OCI-LY3 (cell line): ENCODE results near the gene CPEB3.

Experiments
- H2AFZ ChIP-seq: fragments of 200-600, 300-600 bp; shearing (Covaris generic); 2 replicates; pipeline ENCODE4 v1.6.0; 2014; ENCODE audit warnings: antibody characterized with exemption, low read depth, low read length
- H3K27ac ChIP-seq: fragments of 200-600, 300-600 bp; sonication (generic); 2 replicates; pipeline ENCODE4 v1.5.1; 2014; ENCODE audit warnings: mild to moderate bottlenecking, low read length, moderate library complexity, mixed read lengths
- H3K27me3 ChIP-seq: fragments of 200-600, 300-600 bp; sonication (generic); 2 replicates; pipeline ENCODE4 v1.6.1; 2014; ENCODE audit warnings: low read depth, low read length, mixed read lengths
- H3K36me3 ChIP-seq: fragments of 200-600, 300-600 bp; sonication (generic); replicated peaks from 2 replicates; pipeline ENCODE3; 2014; ENCODE audit warnings: low read depth, low read length, mixed read lengths
- H3K4me1 ChIP-seq: fragments of 300-600, 200-600 bp; sonication (generic); 2 replicates; pipeline ENCODE4 v1.6.1; 2014; ENCODE audit warnings: low read length, mixed read lengths
- H3K4me2 ChIP-seq: fragments of 200-600, 300-600 bp; sonication (generic); 2 replicates; pipeline ENCODE4 v1.6.1; 2014; ENCODE audit warnings: low read length, mixed read lengths
- H3K4me3 ChIP-seq: fragments of 300-600, 200-600 bp; sonication (generic); 2 replicates; pipeline ENCODE4 v1.5.1; 2014; ENCODE audit warnings: antibody characterized with exemption, mild to moderate bottlenecking, low read length, moderate library complexity
- H3K79me2 ChIP-seq: fragments of 300-600, 200-600 bp; shearing (Covaris generic); 2 replicates; pipeline ENCODE4 v1.6.1; 2014; ENCODE audit warnings: mild to moderate bottlenecking, low read length, mixed read lengths
- H3K9ac ChIP-seq: fragments of 300-600, 200-600 bp; shearing (Covaris generic); 2 replicates; pipeline ENCODE4 v1.6.0; 2014; ENCODE audit warnings: mild to moderate bottlenecking, low read length, moderate library complexity
- H3K9me3 ChIP-seq: fragments of 200-600, 300-600 bp; shearing (Covaris generic); 2 replicates; pipeline ENCODE4 v1.6.1; 2014; ENCODE audit warnings: low read length, mixed read lengths; ENCODE audit not compliant: insufficient read depth
- H4K20me1 ChIP-seq: fragments of 200-600, 300-600 bp; sonication (generic); 2 replicates; pipeline ENCODE4 v1.6.1; 2016; ENCODE audit warnings: low read length, mixed read lengths; ENCODE audit not compliant: insufficient read depth
- CTCF ChIP-seq: fragments of 200-600, 300-600 bp; sonication (generic); IDR thresholded peaks from 2 replicates; pipeline ENCODE4 v1.5.1; 2014; ENCODE audit warnings: antibody characterized with exemption, low read length, low read depth
- EZH2phosphoT487 ChIP-seq: fragments of 200-600 bp; shearing (Covaris generic); IDR thresholded peaks from 2 replicates; pipeline ENCODE4 v1.6.1; 2018; ENCODE audit warnings: antibody characterized with exemption, mixed run types, low read depth

CPEB3 gene

GRCh38 chr10:92102601-92103213 is 188.2 kb downstream of the CPEB3 start:
- no peaks in the 10 kb centered on the region for H3K79me2 ChIP-seq
- no peak overlapping the region for H2AFZ ChIP-seq
- H3K36me3 ChIP-seq: no peaks in the 10 kb centered on the region
- no peak overlapping the region for H3K4me3 ChIP-seq
- H3K9me3 ChIP-seq: no peaks in the 10 kb centered on the region
- TF ChIP-seq EZH2phosphoT487: no peak
- no peak for TF ChIP-seq CTCF
- H3K4me2 ChIP-seq: no peak overlapping the region
- H3K9ac ChIP-seq: no peak overlapping the region
- H3K4me1 ChIP-seq: peaks cover 15% of the 10 kb centered on the region
- no peak overlapping the region for H3K27ac ChIP-seq
- H4K20me1 ChIP-seq: no peaks in the 10 kb centered on the region
- peaks cover 9% of the 10 kb centered on the region; the same call in 1 of the 2 replicates for H3K27me3 ChIP-seq

- Histone ChIP-seq H4K20me1 (no peaks in the 10 kb centered on the region), H3K4me3 (no peak overlapping the region), H3K27me3 (no peaks in the 10 kb centered on the region), H3K36me3 (no peaks in the 10 kb centered on the region), H3K79me2 (no peaks in the 10 kb centered on the region), H3K9ac (no peak overlapping the region), H3K27ac (no peak overlapping the region), H2AFZ (no peak overlapping the region), H3K4me1 (peaks cover 17% of the 10 kb centered on the region), H3K4me2 (no peak overlapping the region), H3K9me3 (no peaks in the 10 kb centered on the region)
- TF ChIP-seq EZH2phosphoT487 (no peak), CTCF (no peak)
Observed at GRCh38 chr10:92094960-92095359, 195.9 kb downstream of the CPEB3 start.

- TF ChIP-seq CTCF (no peak), EZH2phosphoT487 (no peak)
- H3K4me3 ChIP-seq: no peak overlapping the region
- no peaks in the 10 kb centered on the region for H3K9me3 ChIP-seq
- no peaks in the 10 kb centered on the region for H3K79me2 ChIP-seq
- no peaks in the 10 kb centered on the region for H3K36me3 ChIP-seq
- peaks cover 20% of the 10 kb centered on the region for H3K4me1 ChIP-seq
- no peak overlapping the region for H3K9ac ChIP-seq
- H3K27ac ChIP-seq: no peak overlapping the region
- no peaks in the 10 kb centered on the region for H3K27me3 ChIP-seq
- H3K4me2 ChIP-seq: 0 out of 2 replicates have a peak overlapping the region, but pooled peaks have one; percentile 18
- H4K20me1 ChIP-seq: no peaks in the 10 kb centered on the region
- H2AFZ ChIP-seq: no peak overlapping the region
Observed at GRCh38 chr10:92091965-92092364, 198.9 kb downstream of the CPEB3 start.

GRCh38 chr10:92087750-92088395 is 203.0 kb downstream of the CPEB3 start:
- H3K27ac ChIP-seq: no peak overlapping the region

More at GRCh38 chr10:92087750-92088395, 203.0 kb downstream of the CPEB3 start:
- no peaks in the 10 kb centered on the region for H3K27me3 ChIP-seq
- H3K9me3 ChIP-seq: no peaks in the 10 kb centered on the region
- H3K79me2 ChIP-seq: no peaks in the 10 kb centered on the region
- no peak overlapping the region for H3K4me3 ChIP-seq
- no peaks in the 10 kb centered on the region for H3K36me3 ChIP-seq
- H4K20me1 ChIP-seq: no peaks in the 10 kb centered on the region
- H3K4me2 ChIP-seq: peak overlapping the region; percentile 28; the same call in 1 of the 2 replicates
- no peak for TF ChIP-seq EZH2phosphoT487
- TF ChIP-seq CTCF: peak; percentile 81
- no peak overlapping the region for H3K9ac ChIP-seq
- no peak overlapping the region for H2AFZ ChIP-seq
- peaks cover 14% of the 10 kb centered on the region for H3K4me1 ChIP-seq
